ENCODE results near the gene COL13A1.

Gene COL13A1

DNA sequence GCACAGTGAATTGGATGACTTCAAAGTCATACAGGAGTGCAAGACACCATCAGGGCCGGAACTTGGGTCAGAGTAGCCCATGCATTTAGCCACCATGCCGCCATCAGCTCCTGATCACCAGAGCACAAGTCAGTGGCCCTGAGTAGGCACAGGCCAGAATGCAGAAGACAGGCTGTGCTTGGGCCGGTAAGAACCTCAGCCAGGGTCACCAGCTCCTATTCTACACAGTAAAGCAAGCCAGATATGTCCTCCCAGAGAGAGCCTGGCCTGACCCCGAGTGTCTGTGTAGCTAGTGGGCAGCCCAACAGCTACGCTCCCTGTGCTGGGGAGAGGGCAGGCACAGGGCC lies 44.5 kb upstream of the COL13A1 start:
- Histone ChIP-seq H3K9me2 (ENCODE audit: low read depth, low read length) (no peaks in the 10 kb centered on the region), H3K4me2 (ENCODE audit: low read length) (no peak overlapping the region), H3K36me3 (ENCODE audit: insufficient read depth, low read length) (no peaks in the 10 kb centered on the region), H3F3A (ENCODE audit: insufficient read depth, low read length) (no peaks in the 10 kb centered on the region), H3K9me3 (ENCODE audit: low read length) (no peaks in the 10 kb centered on the region), H3K27ac (ENCODE audit: low read depth, low read length, poor library complexity, severe bottlenecking) (no peak overlapping the region), H3K4me3 (ENCODE audit: low read depth, low read length, poor library complexity, severe bottlenecking) (no peak overlapping the region), H3K9ac (ENCODE audit: low read length) (no peak overlapping the region), H3K4me1 (ENCODE audit: insufficient read depth, low read length, severe bottlenecking) (no peaks in the 10 kb centered on the region), H3K79me2 (ENCODE audit: insufficient read depth, low read length) (no peaks in the 10 kb centered on the region), H3K27me3 (ENCODE audit: insufficient read depth, low read length) (peaks cover 4% of the 10 kb centered on the region; the same call in 1 of the 2 replicates), H4K20me1 (ENCODE audit: insufficient read depth, low read length) (no peaks in the 10 kb centered on the region), H2AFZ (ENCODE audit: low read length) (no peak overlapping the region)
- TF ChIP-seq EZH2 (IDR thresholded peaks at IDR 0.05; ENCODE audit: borderline replicate concordance, low read length) (no peak), CTCF (IDR thresholded peaks at IDR 0.05; ENCODE audit: low read length) (no peak)

- Histone ChIP-seq H3K79me2 (ENCODE audit: insufficient read depth, low read length) (no peaks in the 10 kb centered on the region), H3K9me3 (ENCODE audit: low read length) (no peaks in the 10 kb centered on the region), H3K4me2 (ENCODE audit: low read length) (no peak overlapping the region), H3K27ac (ENCODE audit: low read depth, low read length, poor library complexity, severe bottlenecking) (no peak overlapping the region), H3K36me3 (ENCODE audit: insufficient read depth, low read length) (no peaks in the 10 kb centered on the region), H3F3A (ENCODE audit: insufficient read depth, low read length) (no peaks in the 10 kb centered on the region), H3K9ac (ENCODE audit: low read length) (no peak overlapping the region), H3K9me2 (ENCODE audit: low read depth, low read length) (no peaks in the 10 kb centered on the region), H3K27me3 (ENCODE audit: insufficient read depth, low read length) (peaks cover 4% of the 10 kb centered on the region; the same call in 1 of the 2 replicates), H2AFZ (ENCODE audit: low read length) (no peak overlapping the region), H3K4me1 (ENCODE audit: insufficient read depth, low read length, severe bottlenecking) (no peaks in the 10 kb centered on the region), H3K4me3 (ENCODE audit: low read depth, low read length, poor library complexity, severe bottlenecking) (no peak overlapping the region), H4K20me1 (ENCODE audit: insufficient read depth, low read length) (no peaks in the 10 kb centered on the region)
- TF ChIP-seq CTCF (IDR thresholded peaks at IDR 0.05; ENCODE audit: low read length) (no peak), EZH2 (IDR thresholded peaks at IDR 0.05; ENCODE audit: borderline replicate concordance, low read length) (no peak)
Observed at GRCh38 chr10:69757553-69758309, 44.0 kb upstream of the COL13A1 start.

GRCh38 chr10:69758310-69758728 lies 43.4 kb upstream of the COL13A1 start:
- H3K4me3 ChIP-seq (ENCODE audit: low read depth, low read length, poor library complexity, severe bottlenecking): no peak overlapping the region
- no peak for TF ChIP-seq CTCF (IDR thresholded peaks at IDR 0.05; ENCODE audit: low read length)
- no peak for TF ChIP-seq EZH2 (IDR thresholded peaks at IDR 0.05; ENCODE audit: borderline replicate concordance, low read length)
- H2AFZ ChIP-seq (ENCODE audit: low read length): no peak overlapping the region
- H3K4me1 ChIP-seq (ENCODE audit: insufficient read depth, low read length, severe bottlenecking): no peaks in the 10 kb centered on the region
- H4K20me1 ChIP-seq (ENCODE audit: insufficient read depth, low read length): no peaks in the 10 kb centered on the region
- no peak overlapping the region for H3K9ac ChIP-seq (ENCODE audit: low read length)
- H3K9me2 ChIP-seq (ENCODE audit: low read depth, low read length): no peaks in the 10 kb centered on the region
- H3K36me3 ChIP-seq (ENCODE audit: insufficient read depth, low read length): no peaks in the 10 kb centered on the region
- H3K79me2 ChIP-seq (ENCODE audit: insufficient read depth, low read length): no peaks in the 10 kb centered on the region
- H3K9me3 ChIP-seq (ENCODE audit: low read length): no peaks in the 10 kb centered on the region
- H3K4me2 ChIP-seq (ENCODE audit: low read length): no peak overlapping the region
- H3F3A ChIP-seq (ENCODE audit: insufficient read depth, low read length): no peaks in the 10 kb centered on the region
- H3K27me3 ChIP-seq (ENCODE audit: insufficient read depth, low read length): peaks cover 4% of the 10 kb centered on the region; the same call in 1 of the 2 replicates
- H3K27ac ChIP-seq (ENCODE audit: low read depth, low read length, poor library complexity, severe bottlenecking): no peak overlapping the region
